OCI-LY3 (cell line): ENCODE results near the gene SRD5A1.

Source experiments
- EZH2phosphoT487 ChIP-seq: fragments of 200-600 bp; shearing (Covaris generic); IDR thresholded peaks from 2 replicates; pipeline ENCODE4 v1.6.1; 2018; ENCODE audit warnings: antibody characterized with exemption, mixed run types, low read depth
- TF ChIP-seq, protein P1 (sequence below): fragments of 200-600, 300-600 bp; sonication (generic); IDR thresholded peaks from 2 replicates; pipeline ENCODE4 v1.5.1; 2014; ENCODE audit warnings: antibody characterized with exemption, low read length, low read depth

DNA sequence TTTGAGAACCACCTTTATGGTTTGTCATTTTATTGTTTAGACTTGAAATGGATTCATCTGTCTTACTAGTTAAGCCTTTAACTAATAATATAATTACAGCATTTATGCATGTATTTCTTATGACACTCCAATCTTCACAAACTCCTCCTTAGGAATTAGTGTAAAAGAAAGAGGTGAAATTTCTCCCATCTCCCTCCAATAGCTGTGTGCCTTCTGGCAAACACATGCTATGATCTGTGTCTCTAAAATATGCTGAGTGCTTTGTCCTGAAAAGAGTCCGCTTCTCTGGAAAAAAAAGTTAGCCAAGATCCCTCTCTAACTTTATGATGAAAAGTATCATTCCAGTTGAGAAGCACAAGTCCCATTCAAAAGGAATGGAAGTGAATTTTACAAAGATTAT, 66.1 kb downstream of the SRD5A1 start:
- TF ChIP-seq, protein P1, sequence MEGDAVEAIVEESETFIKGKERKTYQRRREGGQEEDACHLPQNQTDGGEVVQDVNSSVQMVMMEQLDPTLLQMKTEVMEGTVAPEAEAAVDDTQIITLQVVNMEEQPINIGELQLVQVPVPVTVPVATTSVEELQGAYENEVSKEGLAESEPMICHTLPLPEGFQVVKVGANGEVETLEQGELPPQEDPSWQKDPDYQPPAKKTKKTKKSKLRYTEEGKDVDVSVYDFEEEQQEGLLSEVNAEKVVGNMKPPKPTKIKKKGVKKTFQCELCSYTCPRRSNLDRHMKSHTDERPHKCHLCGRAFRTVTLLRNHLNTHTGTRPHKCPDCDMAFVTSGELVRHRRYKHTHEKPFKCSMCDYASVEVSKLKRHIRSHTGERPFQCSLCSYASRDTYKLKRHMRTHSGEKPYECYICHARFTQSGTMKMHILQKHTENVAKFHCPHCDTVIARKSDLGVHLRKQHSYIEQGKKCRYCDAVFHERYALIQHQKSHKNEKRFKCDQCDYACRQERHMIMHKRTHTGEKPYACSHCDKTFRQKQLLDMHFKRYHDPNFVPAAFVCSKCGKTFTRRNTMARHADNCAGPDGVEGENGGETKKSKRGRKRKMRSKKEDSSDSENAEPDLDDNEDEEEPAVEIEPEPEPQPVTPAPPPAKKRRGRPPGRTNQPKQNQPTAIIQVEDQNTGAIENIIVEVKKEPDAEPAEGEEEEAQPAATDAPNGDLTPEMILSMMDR, result no peak
- TF ChIP-seq EZH2phosphoT487, result no peak
